GM12864 (cell line): Measurements from ENCODE around the gene NCKAP5.

Source experiments
- DNase-seq: peaks from one replicate; pipeline ENCODE4 v3.0.0-alpha.2; 2011; ENCODE audit warnings: low read depth
- H3K4me3 ChIP-seq: 2 replicates; pipeline ENCODE4 v1.5.1; 2011; ENCODE audit warnings: mild to moderate bottlenecking, low read depth, low read length, control low read depth
- TF ChIP-seq, protein P1 (sequence below): IDR thresholded peaks from 2 replicates; pipeline ENCODE4 v1.5.1; 2011; ENCODE audit warnings: low read depth, mild to moderate bottlenecking, moderate library complexity, low read length, control low read depth, inconsistent platforms; ENCODE audit errors: missing control alignments

Gene NCKAP5

DNA sequence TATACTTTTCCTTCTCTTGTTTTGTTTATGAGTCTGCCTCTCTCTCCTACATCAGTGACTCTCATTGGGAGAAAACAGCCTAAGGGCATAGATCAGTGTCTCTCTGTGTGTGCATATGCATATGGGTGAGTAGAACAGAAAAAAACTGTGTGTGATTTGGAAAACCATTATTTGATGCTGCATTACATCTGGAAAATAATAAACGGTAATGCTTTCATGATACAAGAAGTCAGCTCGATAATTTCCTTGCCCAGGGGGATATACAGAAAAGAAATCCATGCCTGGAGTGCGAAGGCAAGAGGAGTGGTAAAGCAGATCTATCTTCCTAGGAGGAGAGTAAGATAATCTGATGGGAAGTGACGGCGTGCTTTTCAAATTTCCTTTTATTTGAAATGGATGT is 676.8 kb downstream of the NCKAP5 start:
- TF ChIP-seq, protein P1, sequence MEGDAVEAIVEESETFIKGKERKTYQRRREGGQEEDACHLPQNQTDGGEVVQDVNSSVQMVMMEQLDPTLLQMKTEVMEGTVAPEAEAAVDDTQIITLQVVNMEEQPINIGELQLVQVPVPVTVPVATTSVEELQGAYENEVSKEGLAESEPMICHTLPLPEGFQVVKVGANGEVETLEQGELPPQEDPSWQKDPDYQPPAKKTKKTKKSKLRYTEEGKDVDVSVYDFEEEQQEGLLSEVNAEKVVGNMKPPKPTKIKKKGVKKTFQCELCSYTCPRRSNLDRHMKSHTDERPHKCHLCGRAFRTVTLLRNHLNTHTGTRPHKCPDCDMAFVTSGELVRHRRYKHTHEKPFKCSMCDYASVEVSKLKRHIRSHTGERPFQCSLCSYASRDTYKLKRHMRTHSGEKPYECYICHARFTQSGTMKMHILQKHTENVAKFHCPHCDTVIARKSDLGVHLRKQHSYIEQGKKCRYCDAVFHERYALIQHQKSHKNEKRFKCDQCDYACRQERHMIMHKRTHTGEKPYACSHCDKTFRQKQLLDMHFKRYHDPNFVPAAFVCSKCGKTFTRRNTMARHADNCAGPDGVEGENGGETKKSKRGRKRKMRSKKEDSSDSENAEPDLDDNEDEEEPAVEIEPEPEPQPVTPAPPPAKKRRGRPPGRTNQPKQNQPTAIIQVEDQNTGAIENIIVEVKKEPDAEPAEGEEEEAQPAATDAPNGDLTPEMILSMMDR: no peak
- no peak for DNase-seq

DNA sequence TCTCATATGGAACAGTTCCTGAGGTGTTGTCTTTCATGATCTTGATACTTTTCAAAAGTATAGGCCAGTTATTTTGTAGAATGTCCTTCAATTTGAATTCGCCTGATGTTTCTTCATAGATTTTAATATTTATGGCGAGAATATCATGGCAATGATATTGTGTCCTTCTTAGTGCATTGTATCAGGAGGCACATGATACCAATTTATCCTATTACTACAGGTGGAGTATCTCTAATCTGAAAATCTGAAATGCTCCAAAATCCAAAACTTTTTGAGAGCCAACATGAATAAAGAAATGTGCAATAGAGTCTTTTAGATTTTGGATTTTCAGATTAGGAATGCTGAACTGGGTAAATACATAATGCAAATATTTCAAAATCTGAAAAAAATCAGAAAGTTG is 681.7 kb downstream of the NCKAP5 start:
- no peak for DNase-seq
- TF ChIP-seq, protein P1: no peak
- H3K4me3 ChIP-seq: no peak overlapping the region

More for the DNA sequence above, 676.8 kb downstream of the NCKAP5 start:
- H3K4me3 ChIP-seq: no peak overlapping the region

DNA sequence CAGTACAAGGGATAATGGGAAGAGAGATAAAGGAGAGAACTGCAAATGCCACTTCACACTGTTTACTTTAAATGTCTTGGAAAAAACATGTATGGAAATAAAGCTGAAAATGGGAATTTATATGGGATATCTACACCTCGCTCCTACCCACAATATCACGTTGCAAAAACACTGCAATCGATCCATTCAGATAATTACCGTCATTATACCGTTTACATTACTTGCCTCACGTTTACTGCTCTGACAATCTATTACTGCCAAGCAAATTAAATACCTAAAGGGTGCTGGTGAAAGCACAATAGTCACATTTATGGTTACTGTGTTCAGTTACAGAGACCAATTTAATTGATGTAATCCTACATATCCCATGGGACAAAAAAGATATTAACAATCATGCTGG is 683.6 kb downstream of the NCKAP5 start:
- TF ChIP-seq, protein P1: no peak
- no peak for DNase-seq
- H3K4me3 ChIP-seq: no peak overlapping the region

DNA sequence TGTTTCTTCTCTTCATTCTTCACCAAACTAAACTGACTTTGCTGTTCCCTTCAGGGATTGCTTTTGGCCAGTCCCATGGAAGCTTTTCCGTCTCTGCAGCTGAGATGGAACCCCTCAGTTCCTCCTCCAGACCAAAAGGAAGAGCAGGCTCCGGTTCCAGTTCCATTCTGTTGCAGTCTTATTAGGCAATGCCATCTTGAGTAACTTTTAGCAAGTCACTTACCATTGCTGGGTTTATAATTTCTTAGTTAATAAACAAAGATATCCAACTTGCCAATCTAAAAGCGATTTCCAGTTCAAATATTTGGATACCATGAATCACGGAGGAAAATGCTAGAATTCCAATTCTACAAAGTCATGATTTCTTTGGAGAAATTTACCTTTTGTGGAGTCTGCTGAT is 684.0 kb downstream of the NCKAP5 start:
- DNase-seq: no peak
- H3K4me3 ChIP-seq: no peak overlapping the region

DNA sequence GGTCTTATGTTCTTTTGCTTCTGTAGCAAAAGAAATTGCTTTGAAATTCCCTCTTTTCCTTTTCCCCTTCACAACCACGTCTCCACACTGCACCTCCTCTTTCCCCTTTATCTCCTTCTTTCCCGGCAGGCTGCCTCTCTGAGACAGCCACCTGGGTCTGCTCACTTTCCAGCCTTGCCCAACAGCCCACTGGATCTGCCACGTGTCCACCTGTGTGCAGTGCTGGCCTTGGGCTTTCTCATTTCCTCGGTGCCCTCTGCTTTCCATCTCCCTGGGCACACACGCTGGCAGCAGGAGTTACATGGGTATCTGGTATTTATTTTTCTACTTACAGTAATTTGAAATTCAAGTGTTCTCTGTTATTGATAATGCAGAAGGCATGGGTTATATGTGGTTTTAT is 684.8 kb downstream of the NCKAP5 start:
- no peak for DNase-seq
- no peak overlapping the region for H3K4me3 ChIP-seq
- TF ChIP-seq, protein P1: no peak

More for the DNA sequence above, 684.0 kb downstream of the NCKAP5 start:
- TF ChIP-seq, protein P1: no peak

DNA sequence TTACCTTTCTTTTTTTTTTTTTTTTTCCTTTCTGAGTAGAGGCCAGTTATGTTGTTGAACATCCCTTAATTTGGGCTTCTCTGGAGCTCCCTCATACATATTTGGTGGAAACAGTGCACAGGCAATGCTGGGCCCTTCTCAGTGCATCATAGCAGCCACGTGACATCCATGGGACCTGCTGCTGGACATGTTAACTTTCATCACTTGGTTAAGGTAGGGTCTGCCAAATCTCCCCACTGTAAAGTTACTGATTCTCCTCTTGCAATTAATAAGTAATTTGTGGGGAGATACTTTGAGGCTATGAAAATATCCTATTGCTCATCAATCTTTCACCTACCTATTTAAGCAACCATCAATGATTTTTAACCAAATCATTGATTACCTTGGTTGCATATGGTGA is 686.7 kb downstream of the NCKAP5 start:
- H3K4me3 ChIP-seq: no peak overlapping the region
- TF ChIP-seq, protein P1: no peak
- no peak for DNase-seq

DNA sequence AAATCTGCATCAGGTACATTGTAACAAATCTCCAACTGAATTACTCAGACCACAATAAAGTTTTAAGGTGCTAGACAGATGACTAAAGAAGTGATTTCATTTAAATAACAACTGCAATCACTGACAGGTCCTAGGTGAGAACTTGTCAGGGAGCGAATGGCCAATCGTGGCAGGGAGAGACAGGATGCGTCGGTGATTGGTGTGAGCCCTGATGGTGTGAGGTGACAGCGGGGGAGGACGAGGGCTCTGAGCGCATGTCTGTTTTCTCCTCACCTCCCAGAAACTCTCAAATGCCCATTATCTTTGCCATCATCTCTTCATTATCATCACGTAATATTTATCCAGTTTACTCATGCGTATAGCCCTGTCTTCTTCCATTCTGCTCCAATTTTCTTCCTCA is 690.3 kb downstream of the NCKAP5 start:
- no peak for DNase-seq
- no peak overlapping the region for H3K4me3 ChIP-seq
- TF ChIP-seq, protein P1: no peak
